A673 (cell line): ENCODE results near the gene APOOL. TPM values are rescaled to one million over a fixed set of nuclear protein-coding genes. Genes with fewer than 3 reads are reported as not detected.

Experiments used
- BruUV-seq: library from RNA; stranded (reverse); fragments of 400-500 nt; replicated peaks from 2 replicates; lab custom pipeline; 2021; lab: Mats Ljungman, UMichigan
- CTCF ChIA-PET: fragments of 300-600 bp; sonication (Branson Sonifier 250); formaldehyde crosslinking; loops from one replicate; lab custom pipeline; 2022; ENCODE audit warnings: antibody characterized with exemption; lab: Charles Lee
- POLR2A ChIA-PET: fragments of 300-600 bp; sonication (Branson Sonifier 250); formaldehyde crosslinking; loops from one replicate; lab custom pipeline; 2022; ENCODE audit warnings: antibody characterized with exemption; ENCODE audit not compliant: low non-redundant PET; lab: Charles Lee
- DNase-seq: peaks from one replicate; pipeline ENCODE4 v3.0.0-alpha.2; 2015; ENCODE audit warnings: low spot score
- H3K27ac ChIP-seq: fragments of 200-600 bp; sonication (generic); 2 replicates; pipeline ENCODE4 v1.5.1; 2016; ENCODE audit warnings: mixed run types, low read depth, mild to moderate bottlenecking, mixed read lengths, antibody characterized with exemption, low read length; ENCODE audit not compliant: poor library complexity, severe bottlenecking
- H3K27me3 ChIP-seq: fragments of 200-600 bp; sonication (generic); replicated peaks from 2 replicates; pipeline ENCODE4 v1.6.1; 2017; ENCODE audit warnings: mixed run types, low read depth, mild to moderate bottlenecking, mixed read lengths, antibody characterized with exemption, low read length; ENCODE audit not compliant: insufficient read depth, poor library complexity
- H3K36me3 ChIP-seq: fragments of 200-600 bp; sonication (generic); 2 replicates; pipeline ENCODE4 v1.6.1; 2016; ENCODE audit warnings: mixed run types, mild to moderate bottlenecking, mixed read lengths, antibody characterized with exemption, low read length; ENCODE audit not compliant: insufficient read depth, poor library complexity, severe bottlenecking
- H3K4me1 ChIP-seq: fragments of 200-600 bp; sonication (generic); 2 replicates; pipeline ENCODE4 v1.6.1; 2017; ENCODE audit warnings: mixed run types, mild to moderate bottlenecking, mixed read lengths, antibody characterized with exemption, low read length; ENCODE audit not compliant: insufficient read depth, poor library complexity, severe bottlenecking
- H3K4me3 ChIP-seq: fragments of 200-600 bp; sonication (generic); 2 replicates; pipeline ENCODE4 v1.5.1; 2016; ENCODE audit warnings: low read depth, mixed run types, mild to moderate bottlenecking, mixed read lengths, low read length; ENCODE audit not compliant: poor library complexity, severe bottlenecking
- H3K9me3 ChIP-seq: fragments of 200-600 bp; sonication (generic); 2 replicates; pipeline ENCODE4 v1.6.1; 2016; ENCODE audit warnings: mixed run types, low read depth, mild to moderate bottlenecking, mixed read lengths, antibody characterized with exemption, low read length; ENCODE audit not compliant: poor library complexity, severe bottlenecking
- EZH2 ChIP-seq: fragments of 200-600 bp; sonication (generic); IDR thresholded peaks from 2 replicates; pipeline ENCODE4 v1.6.1; 2017; ENCODE audit warnings: borderline replicate concordance, low read depth, mild to moderate bottlenecking, mixed read lengths, antibody characterized with exemption, low read length; ENCODE audit not compliant: poor library complexity, severe bottlenecking
- intact Hi-C: fragments of 100-400 bp; cut with micrococcal nuclease; formaldehyde crosslinking; loops from one replicate; pipeline ENCODE4 v1.10.0; 2022; ENCODE audit not compliant: unreplicated experiment
- total RNA-seq: library from RNA; stranded (reverse); gene quantifications from 2 replicates; pipeline ENCODE4 v1.2.3, GENCODE V29; 2021
- TF ChIP-seq, protein P1 (sequence below): fragments of 300-800, 200-600 bp; sonication (generic); conservative IDR thresholded peaks from 2 replicates; pipeline ENCODE4 v1.5.1; 2017; ENCODE audit warnings: low read depth, mild to moderate bottlenecking, antibody characterized with exemption, low read length, moderate library complexity, mixed read lengths

Gene APOOL
- total RNA-seq, 1 experiment from 2014 or later: 22.6 TPM

- Histone ChIP-seq H3K4me3 (no peak overlapping the region), H3K36me3 (no peaks in the 10 kb centered on the region), H3K27ac (no peak overlapping the region), H3K9me3 (no peaks in the 10 kb centered on the region), H3K27me3 (no peaks in the 10 kb centered on the region), H3K4me1 (no peaks in the 10 kb centered on the region)
- ChIA-PET CTCF (no interaction called here), POLR2A (no interaction called here)
- TF ChIP-seq, protein P1, sequence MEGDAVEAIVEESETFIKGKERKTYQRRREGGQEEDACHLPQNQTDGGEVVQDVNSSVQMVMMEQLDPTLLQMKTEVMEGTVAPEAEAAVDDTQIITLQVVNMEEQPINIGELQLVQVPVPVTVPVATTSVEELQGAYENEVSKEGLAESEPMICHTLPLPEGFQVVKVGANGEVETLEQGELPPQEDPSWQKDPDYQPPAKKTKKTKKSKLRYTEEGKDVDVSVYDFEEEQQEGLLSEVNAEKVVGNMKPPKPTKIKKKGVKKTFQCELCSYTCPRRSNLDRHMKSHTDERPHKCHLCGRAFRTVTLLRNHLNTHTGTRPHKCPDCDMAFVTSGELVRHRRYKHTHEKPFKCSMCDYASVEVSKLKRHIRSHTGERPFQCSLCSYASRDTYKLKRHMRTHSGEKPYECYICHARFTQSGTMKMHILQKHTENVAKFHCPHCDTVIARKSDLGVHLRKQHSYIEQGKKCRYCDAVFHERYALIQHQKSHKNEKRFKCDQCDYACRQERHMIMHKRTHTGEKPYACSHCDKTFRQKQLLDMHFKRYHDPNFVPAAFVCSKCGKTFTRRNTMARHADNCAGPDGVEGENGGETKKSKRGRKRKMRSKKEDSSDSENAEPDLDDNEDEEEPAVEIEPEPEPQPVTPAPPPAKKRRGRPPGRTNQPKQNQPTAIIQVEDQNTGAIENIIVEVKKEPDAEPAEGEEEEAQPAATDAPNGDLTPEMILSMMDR: no peak
- no peak for TF ChIP-seq EZH2
- DNase-seq: no peak
- BruUV-seq: no TSS peak
- intact Hi-C loops: no loop called here
These were observed 22.5 kb downstream of the APOOL start for GRCh38 chrX:85026170-85026569.

- no peak overlapping the region for H3K27ac ChIP-seq
- intact Hi-C loops: no loop called here
- no TSS peak for BruUV-seq
- no peak overlapping the region for H3K4me3 ChIP-seq
- DNase-seq: no peak
- ChIA-PET CTCF (no interaction called here), POLR2A (no interaction called here)
- no peaks in the 10 kb centered on the region for H3K27me3 ChIP-seq
- no peaks in the 10 kb centered on the region for H3K9me3 ChIP-seq
- TF ChIP-seq, protein P1: no peak
- TF ChIP-seq EZH2: no peak
- H3K4me1 ChIP-seq: no peaks in the 10 kb centered on the region
- H3K36me3 ChIP-seq: no peaks in the 10 kb centered on the region
These were observed 25.4 kb downstream of the APOOL start for GRCh38 chrX:85029043-85029442.

GRCh38 chrX:85031505-85031904, 27.8 kb downstream of the APOOL start:
- H3K36me3 ChIP-seq: no peaks in the 10 kb centered on the region
- CTCF ChIA-PET: no interaction called here
- no peaks in the 10 kb centered on the region for H3K4me1 ChIP-seq
- DNase-seq: no peak
- no peak overlapping the region for H3K27ac ChIP-seq
- TF ChIP-seq, protein P1: no peak
- no peak for TF ChIP-seq EZH2
- H3K27me3 ChIP-seq: no peaks in the 10 kb centered on the region
- intact Hi-C loops: no loop called here
- BruUV-seq: no TSS peak
- POLR2A ChIA-PET: no interaction called here
- no peak overlapping the region for H3K4me3 ChIP-seq
- H3K9me3 ChIP-seq: no peaks in the 10 kb centered on the region
